CD4-positive, alpha-beta T cell treated with Interleukin-4 for 1 hour (primary cell): ENCODE data around the gene NOS1.

Source experiments
- DNase-seq, 2 donors: peaks; one replicate each; pipeline ENCODE4 v3.0.0-alpha.2; 2020 to 2022

Gene NOS1

DNA sequence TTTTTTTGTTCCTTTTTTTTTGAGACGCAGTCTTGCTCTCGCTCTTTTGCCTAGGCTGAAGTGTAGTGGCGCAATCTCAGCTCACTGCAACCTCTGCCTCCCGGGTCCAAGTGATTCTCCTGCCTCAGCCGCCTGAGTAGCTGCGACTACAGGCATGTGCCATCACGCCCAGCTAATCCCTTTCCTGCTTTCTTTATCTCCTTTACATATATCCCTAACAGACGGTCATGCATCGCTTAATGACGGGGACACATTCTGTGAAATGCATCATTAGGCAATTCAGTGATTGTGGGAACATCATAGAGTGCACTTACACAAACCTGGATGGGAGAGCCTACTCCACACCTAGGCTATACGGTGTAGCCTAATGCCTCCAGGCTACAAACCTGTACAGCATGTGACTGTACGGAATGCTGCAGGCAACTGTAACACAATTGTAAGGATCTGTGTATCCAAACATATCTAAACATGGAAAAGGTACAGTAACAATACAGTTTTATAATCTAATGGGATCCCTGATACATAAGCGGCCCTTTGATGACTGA lies 32.8 kb downstream of the NOS1 start:
- no peak for DNase-seq

DNA sequence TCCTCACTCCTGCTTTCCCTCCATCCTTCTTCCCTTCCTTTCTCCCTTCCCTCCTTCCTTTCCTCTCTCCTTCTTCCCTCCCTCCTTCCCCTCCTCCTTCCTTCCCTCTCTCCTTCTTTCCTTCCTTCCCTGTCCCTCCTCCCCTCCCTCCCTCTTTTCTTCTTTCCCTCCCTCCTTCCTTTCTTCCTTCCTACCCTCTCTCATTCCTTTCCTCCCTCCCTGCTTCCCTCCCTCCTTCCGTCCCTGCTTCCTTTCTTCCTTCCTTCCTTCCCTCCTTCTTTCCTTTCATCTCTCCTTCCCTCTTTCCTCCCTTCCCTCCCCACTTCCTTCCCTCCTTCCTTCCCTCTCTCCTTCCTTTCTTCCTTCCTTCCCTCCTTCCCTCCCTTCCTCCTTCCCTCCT lies 39.0 kb downstream of the NOS1 start:
- DNase-seq: no peak

DNA sequence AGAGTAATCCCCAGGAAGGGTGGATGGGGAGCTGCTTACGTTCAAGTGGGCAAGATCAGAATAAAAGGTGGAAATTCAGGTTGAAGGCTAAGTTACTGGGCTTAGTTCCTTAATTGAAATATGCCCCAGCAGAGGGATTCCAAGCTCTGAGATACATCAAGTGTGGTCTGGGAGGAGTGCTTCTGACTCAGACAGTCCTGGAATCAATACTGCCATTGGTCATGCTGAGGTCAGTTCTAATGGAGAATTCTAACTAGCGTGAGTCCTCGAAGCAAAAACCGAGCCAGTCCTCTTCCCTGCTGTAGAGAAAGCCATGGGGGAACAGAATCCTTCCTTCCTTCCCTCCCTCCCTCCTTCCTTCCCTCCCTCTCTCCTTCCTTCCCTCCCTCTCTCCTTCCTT lies 39.9 kb downstream of the NOS1 start:
- no peak for DNase-seq

DNA sequence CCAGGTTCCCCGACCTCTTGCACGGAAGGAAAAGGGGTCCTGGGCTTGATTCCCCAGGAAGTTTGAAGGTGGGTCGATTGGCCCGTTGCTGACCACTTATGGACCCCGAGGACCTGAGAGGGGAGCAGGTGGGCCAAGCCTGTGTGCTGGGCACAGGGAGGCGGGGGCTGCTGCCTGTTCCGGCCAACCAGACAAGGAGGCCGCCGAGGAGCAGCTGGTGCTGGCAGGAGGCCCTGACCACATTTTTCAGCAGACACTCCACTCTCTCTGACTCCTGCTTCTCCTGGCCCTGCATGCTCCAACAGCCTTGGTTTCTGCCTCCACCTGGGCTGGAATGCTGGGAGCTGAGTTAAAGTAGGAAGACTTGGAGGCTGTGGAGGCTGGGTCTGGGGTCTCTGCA lies 42.8 kb downstream of the NOS1 start:
- DNase-seq: no peak

DNA sequence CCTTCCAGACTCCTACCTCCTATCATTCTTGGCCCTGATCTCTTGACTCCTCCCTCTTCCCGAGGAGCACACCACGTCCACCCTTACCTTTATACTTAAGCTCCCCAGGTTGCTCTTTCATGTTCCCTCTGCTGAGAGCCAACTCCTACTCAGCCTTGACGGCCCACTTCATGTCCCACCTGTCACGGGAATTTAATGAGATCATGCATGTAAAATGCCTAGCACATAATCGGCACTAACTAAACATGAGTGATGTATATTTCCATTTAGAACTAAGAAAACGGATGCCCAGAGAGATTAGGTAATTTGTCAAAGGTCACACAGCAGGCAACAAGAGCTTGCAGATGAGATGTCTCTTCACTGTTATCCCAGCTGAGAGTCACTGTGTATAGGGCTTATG lies 45.1 kb downstream of the NOS1 start:
- DNase-seq: no peak

DNA sequence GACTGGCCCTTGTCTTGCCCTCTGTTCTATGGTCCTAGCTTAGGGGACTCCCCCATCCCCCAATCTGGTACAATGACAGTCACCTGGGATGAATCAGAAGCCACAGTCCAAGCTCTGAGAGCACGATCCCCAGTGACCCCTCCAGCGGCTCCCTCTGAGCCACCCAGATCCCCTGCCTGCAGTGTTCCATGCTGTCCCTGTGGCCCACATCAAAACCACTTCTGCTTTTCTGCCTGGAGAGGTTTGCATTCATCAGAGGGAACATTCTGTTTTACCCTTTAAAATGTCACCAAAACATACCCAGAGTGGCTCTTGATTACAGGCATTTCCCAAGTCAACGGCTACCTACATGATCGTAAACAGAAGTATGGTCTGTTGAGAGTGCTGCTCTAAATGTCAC lies 47.5 kb downstream of the NOS1 start:
- no peak for DNase-seq

DNA sequence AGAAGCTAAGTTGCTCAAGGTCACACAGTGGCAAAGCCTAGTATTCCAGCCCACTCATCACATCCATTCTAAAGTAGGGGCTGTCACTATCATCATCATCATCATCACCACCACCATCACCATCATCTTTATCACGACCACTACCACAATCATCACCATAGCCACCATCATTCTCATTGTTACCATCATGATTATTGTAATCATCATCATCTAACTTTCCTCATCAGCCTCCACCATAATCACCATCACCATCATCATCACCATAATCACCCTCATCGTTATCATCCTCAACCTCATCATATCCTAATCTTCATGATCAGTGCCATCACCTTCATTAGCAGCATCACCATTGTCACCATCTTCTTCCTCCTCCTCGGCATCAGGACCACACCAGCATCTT lies 48.7 kb downstream of the NOS1 start:
- no peak for DNase-seq

DNA sequence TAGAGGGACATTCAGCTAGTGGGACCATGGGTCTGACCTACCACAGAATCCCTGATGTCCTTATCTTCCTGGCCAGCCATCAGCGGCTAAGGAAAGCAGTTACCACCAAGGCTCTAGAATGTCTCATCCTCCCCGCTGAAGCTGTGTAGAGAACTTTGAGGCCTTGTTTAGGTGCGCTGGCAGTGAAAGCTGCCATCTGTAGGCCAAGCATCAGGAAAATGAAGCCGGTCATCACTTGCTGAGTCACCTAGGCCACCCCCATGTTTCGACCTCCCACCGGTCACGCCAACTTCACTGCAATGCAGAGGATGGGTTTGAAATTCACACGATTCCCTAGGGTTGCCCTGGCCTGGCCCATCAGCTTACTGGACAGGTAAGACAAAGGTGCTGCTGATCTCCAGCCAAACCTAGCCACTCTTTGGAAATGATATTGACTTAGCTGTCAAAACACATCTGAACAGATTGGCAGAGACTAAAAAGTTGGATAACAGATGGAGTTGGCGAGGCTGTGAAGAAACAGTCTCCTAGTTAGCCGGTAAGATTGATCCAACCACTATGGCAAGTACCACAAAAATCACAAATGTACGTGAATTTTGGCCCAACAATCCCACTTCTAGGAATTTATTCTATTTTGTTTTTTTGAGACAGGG lies 52.0 kb downstream of the NOS1 start:
- no peak for DNase-seq

DNA sequence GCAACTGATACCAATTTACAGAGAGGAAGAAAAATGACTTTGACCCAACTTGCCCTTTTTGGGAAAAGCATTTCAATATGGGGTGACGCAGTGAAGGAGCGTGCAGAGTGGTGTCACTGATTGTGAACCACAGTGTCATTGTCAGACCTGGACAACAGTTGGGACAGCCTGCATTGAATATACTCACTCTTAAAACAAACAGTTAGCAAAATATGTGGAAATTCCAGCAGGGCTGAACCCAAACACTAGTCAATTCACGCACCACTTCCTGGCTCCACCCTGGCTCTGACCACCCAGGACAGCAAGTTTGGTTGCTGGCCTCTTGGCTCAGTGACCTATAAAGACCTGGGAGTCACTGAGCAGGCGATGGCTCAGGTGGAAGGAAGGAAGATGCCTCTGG lies 61.3 kb downstream of the NOS1 start:
- no peak for DNase-seq

DNA sequence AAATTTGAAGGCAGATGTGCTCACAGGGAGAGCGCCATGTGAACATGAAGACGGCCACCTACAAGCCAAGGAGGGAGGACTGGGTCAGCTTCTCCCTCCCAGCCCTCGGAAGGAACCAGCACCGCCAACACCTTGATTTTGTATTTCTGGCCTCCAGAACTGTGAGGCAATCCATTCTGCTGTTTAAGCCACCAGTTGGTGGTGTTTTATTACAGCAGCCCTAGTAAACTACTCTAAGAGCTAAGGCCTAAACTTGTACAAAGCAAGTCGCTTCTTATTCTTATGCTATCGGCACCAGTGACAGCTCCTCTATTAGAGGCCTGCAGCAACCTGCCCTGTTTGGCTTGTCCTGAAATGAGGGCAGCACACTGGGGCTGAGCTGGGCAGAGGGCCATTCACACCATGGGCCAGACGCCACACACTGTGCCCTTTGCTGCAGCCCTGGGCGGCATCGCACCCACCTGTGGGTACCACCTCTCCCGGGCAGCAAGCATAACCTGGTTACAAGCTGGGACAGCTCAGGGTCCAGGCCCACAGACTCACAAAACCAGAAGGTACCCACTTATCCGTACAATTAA lies 62.7 kb downstream of the NOS1 start:
- no peak for DNase-seq

DNA sequence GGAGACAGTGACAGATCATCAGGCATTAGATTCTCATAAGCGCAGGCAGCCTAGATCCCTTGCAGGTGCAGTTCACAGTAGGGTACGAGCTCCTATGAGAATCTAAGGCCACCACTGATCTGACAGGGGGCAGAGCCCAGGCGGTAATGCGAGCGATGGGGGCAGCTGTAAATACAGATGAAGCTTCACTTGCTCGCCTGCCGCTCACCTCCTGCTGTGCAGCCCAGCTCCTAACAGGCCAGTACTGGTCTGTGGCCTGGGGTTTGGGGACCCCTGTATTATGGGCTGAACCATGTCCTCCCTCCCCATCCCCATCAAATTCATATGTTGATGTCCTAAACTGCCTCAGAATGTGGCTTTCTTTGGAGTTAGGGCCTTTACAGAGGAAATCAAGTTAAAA lies 63.2 kb downstream of the NOS1 start:
- DNase-seq: no peak

DNA sequence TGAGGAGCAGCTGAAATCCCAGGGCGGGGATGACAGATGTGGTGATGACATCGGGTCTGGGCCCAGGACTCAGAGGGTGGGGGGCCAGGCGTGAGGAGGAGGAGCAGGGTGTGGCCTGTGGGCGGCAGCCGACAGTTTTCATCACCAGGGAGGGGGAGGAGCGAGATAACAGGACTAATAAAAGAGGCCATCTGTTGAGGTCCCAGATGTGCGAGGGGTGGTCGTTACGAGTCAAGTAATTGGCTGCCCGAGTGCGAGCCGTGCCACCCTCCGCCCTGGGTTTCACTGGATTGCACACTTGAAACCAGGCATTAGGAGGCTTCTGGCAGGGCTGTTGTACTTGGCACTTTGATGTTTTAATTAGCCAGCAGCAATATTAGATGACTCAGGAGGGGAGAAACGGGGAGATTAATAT lies 67.2 kb downstream of the NOS1 start:
- DNase-seq: no peak

DNA sequence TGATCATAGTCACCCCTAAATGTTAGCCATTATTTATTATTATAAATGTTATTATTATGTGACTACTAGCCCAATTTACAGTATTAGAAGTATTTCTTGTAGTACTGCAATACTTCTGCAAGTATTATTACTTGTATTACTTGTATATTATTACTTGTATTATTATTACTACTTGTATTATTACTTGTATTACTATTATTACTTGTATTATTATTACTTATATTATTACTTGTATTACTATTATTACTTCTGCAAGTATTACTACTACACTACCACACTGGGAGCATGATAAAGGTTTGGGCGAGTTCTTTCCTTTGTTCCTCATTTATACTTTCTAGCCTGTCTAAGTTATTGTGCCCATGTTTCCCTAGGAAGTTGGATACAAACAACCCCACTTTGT lies 67.9 kb downstream of the NOS1 start:
- no peak for DNase-seq

DNA sequence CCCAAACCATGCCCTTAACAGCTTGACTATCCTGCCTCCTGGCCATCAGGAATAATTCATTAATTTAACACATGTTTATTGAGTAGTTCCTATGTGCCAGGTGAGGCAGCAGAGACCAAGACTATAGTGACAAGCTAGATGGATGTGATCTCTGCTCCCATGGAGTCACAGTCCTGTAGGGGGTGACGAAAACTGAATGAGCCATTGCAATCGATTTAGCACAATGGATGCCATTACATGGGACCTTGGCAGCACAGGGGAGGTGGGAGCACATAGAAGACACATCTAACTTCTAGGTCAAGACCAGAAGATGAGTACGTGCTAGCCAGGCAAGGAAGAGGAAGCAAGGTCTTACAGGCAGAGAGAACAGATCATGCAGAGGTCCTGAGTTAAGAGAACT lies 68.7 kb downstream of the NOS1 start:
- DNase-seq: no peak

DNA sequence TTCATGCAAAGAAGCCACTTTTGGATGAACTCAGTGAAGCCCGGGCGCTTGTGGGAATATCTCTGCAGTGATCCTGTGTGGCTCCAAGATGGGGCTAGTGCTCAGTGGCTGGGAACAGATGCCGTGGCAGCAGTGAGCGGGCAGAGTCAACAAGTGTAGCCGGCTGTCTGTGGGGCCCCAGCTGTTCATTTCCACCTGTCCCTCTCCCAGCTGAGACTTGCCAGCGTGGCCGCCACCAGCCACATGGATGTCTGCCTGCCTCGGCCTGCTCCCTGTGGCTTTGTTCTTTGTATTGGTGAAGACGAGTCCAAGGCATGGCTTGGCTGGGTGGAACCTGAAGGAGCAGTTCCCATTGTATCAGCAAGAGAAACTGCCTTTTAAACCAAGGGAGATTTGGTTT lies 77.3 kb downstream of the NOS1 start:
- DNase-seq: no peak

DNA sequence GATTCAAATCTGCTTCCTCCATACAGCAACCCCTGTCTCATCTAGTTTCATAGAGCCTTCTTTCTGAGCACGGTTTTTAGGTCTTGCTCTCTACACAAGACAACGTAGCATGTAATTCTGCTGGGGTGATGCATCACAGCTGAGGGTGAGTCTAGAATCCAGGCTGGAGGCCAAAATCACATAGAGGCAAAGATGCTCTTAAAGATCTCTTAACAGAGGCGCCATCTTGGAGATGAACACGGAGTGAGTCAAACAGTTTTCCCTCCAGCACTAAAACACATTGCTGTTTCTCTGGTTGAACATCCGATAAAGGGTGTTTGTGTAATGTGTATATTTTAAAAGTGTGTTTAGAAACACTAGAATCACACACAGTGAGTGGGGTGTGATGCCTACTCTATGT lies 78.9 kb downstream of the NOS1 start:
- no peak for DNase-seq

DNA sequence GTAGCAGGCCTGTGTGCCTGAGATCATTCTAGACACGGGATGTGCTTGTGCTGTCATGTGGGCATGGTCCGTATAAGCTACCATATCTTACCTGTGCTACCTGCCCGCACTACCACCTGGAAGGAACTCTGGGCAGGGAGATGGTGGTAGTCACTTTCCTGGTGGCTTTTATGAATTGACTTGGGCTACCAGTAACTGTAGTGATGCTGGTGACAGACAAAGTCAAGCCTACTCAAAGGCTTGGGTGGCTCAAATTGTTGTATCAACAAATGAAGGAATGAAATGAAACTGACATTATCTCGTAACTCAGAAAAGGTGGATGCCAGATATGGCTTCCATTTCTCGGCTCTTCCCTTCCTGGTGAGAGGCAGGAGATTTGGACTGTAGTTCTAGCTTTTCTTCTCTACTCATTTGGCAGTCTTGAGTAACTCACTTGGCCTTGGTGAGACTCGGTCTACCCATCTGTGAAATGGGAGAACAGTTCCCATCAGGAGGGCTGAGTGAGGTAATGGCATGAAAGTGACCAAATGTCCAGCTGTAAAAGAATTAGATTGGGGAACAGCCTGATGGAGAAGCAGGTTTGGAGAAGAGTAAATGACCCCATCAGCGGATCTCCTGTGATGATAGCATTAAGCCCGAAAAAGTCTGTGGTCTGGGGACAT lies 81.3 kb downstream of the NOS1 start:
- DNase-seq: no peak

DNA sequence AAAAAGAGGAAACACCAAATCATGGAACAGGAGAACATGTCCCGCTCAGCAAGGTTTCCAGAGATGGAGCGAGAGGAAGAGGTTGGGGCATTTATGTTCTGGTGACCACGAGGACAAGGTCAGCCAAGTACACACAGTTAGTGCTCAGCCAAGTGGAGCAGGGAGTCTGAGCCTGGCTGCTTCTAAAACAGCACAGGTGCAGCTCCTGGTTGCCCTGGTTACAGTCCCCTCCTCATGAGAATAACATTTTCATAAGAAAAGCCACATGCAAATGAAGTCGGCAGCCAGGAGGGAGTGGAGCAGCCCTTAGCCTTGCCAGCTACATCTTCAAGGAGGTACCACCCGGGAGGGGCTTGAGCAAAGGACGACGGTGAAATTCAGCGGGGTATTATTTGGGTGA lies 81.8 kb downstream of the NOS1 start:
- no peak for DNase-seq

DNA sequence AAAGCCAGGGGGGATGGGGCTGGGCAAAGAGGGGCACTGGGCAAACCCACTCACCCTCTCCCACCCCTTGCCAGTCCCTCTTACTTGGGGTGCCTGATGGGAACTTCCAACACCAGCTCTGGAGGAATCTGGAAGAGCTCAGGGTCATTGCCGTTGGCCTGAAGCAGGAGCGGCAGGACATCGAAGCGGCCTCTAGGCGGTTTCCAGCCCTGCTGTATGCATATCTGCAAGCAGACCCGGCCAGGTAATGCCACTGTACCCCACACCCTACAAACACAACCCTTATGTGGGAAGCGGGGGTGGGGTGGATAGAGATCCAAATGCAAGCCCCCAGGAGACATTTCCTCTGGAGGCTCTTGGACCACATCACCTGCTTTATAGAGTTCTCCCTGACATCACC lies 83.6 kb downstream of the NOS1 start:
- DNase-seq: no peak

DNA sequence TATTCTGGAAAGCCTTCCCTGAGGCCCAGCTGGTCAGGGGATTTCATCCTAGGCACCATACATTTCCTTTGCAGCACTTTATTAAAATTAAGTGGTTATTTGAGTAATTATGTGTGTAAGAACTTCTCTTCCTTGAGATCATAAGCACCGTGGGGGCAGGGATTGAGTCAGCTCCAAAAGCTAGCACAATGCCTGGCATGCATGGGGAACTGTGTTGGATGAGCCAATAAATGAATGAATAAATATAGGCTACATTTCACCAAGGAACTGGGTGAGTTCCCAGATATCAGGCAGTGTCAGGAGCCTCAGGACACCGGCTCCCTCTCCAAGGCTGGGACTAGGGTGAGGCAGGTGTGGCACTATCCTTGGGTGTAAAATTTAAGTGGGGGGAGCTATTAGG lies 88.3 kb downstream of the NOS1 start:
- no peak for DNase-seq

DNA sequence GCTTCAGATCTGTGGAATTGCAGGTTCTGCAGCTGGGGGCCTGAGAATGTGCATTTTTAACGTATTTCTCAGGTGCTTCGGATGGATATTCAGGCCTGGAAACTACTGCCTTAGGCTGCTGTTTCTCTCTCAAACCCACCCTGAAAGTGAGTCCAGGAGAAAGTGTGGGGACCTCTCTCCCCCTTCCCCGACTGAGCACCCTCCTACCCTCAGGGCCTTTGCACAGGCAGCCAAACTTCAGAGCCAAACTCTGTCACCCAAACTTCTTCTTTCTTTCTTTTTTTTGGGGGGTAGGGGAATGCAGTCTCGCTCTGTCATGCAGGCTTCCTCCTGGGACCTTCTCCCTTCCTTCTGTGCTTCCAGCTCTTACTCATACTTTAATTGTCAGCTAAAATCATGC lies 88.7 kb downstream of the NOS1 start:
- DNase-seq: no peak

DNA sequence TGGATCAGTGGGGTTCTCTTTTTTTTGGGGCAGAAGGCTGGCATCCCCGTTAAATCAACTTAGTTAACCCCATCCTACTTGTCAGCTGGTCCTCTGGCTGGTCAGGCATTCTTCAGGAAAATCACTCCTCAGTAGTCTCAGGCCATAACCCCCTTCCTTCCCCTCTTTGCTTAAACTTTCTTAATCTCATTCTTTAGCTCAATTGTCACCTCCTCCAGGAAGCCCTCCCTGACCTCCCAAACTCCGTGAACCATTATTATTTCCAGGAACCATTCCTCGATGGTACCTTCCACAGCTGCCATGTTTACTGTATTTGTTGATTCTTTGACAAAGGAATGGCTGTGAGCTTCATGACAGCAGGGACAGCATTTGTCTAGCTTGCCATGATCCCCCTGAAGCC lies 98.7 kb downstream of the NOS1 start:
- no peak for DNase-seq

DNA sequence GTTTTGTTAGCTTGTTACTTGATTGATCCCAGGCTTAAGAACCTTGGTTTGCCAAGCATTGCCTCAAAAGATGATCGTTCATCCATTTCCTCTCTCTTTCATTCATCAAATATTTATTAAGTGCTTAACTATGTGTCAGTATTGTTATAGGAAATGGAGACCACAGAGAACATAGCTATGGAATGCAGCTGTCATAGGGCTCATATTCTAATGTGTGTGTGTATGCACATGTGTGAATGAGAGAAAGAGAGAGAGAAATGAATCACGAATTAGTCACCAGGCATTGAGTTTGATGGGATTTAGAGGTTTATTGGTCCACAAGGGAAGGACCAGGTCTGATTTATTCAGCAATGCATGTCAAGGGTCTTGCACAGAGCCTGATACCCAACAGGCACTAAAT lies 100.2 kb downstream of the NOS1 start:
- DNase-seq: no peak

DNA sequence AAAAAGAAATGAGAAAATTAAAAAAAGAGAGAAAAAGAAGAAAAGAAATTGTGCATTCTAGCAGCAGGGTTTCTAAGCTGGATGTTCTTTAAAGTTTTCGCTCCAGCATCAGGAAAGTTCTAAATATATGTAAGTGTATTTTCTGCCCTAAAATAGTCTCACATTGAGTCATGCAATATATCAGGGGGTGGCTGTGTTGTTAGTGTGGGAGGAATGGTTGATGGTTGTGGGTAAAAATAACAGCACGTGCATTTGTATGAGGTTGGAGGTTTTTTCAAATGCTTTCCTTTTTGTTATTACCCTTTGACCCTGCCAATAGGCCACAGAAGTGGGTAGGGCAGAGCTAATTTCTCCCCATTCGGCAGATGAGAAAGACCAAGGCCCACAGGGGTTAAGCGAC lies 106.0 kb downstream of the NOS1 start:
- no peak for DNase-seq

DNA sequence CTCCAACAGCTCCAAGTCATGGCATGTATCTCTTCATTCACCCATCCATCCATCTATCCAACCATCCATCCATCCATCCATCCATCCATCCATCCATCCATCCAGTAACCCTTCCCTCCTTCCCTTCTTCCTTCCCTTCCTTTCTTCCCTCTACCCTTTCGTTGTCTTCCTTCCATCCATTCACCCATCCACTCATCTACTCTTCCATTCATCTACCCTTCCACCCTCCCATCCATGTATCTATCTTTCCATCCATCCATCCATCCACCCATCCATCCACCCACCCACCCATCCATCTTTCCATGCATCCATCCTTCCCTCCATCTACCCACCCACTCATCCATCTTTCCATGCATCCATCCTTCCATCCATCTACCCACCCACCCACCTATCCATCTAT lies 117.9 kb downstream of the NOS1 start:
- DNase-seq: no peak
